Colon (tissue), 2 donors: ENCODE results near the gene NIP7.
"Not testable (repeated sequence)": the region's sequence is repeated elsewhere in the genome, so short reads cannot be mapped to it uniquely, and the experiment has no call there.

ENCODE experiments used
- FAIRE-seq: peaks from 2 replicates; lab custom pipeline; 2012; peaks lifted over from hg19 to GRCh38; lab: Jason Lieb, UNC
- donor health status: control.
- donor health status: control.

NIP7 gene

DNA sequence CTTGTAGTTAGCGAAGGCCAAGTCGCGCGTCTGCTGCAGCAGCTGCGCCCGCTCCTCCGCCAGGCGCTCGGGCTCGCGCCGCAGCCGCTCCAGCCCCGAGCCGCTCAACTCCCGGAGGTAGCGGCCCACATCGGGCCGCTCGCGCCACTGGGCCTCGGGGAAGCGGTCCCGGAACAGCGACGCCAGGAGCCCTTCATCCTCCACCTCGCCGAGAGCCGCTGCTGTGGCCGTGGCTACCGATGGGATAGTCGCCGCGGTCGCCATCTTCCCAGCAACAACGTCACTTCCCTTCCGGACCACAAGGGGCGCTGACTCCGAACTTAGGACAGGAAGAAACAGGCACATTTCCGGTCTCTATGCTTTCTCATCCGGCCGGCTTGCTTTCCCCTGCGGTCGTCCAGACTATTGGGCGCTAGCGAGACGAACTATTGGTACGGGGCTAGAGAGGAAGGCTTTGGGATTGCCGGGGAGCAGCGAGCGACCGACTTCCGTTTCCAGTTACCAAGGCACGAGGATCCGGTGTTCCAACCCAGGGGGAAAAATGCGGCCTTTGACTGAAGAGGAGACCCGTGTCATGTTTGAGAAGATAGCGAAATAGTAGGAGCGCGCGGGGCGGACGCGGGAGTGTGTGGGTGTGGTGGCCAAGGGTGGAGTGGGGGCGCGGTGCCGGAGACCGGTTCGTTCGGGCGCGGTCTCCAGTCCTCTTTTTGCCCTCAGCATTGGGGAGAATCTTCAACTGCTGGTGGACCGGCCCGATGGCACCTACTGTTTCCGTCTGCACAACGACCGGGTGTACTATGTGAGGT lies at the start of gene NIP7, which contains the start of gene COG8:
TSS of gene NIP7 (plus strand) at position 484 of the 806 bp plus-strand sequence. CDS start at position 542, 58 bp downstream.
TSS of gene COG8 (minus strand) at position 276 of the 806 bp plus-strand sequence. CDS start at position 264, 12 bp downstream.
- peak; percentile 18 for FAIRE-seq

DNA sequence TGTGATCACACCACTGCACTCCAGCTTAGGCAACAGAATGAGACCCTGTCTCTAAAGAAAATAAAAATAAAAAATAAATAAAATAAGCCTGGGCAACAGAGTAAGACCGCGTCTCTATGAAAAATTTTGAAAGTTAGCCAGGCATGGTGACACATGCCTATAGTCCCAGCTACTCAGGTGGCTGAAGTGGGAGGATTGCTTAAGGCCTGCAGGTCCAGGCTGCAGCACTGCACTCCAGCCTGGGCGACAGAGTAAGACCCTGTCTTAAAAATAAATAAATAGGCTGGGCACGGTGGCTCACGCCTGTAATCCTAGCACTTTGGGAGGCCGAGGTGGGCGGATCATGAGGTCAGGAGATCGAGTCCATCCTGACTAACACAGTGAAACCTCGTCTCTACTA lies 47.9 kb upstream of the NIP7 start:
- FAIRE-seq: not testable (repeated sequence)

DNA sequence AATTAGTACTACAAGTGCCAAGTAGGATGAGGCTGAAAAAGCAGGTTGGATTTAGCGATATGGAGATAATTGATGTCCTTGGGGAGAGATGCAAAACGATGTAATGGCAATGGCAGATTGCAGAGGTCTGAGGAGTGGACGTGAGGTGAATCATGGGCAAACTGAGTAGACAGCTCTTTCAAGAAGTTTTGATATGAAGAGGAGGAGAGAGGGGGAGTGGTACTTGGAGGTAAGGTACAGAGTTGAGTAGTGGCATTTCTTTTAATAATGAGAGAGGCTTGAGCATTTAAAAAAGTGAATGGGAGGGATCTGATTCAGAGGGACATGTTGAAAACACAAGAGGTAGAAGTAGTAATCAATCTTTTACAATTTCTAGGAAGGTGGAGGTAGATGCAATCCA lies 46.2 kb upstream of the NIP7 start:
- no peak for FAIRE-seq

DNA sequence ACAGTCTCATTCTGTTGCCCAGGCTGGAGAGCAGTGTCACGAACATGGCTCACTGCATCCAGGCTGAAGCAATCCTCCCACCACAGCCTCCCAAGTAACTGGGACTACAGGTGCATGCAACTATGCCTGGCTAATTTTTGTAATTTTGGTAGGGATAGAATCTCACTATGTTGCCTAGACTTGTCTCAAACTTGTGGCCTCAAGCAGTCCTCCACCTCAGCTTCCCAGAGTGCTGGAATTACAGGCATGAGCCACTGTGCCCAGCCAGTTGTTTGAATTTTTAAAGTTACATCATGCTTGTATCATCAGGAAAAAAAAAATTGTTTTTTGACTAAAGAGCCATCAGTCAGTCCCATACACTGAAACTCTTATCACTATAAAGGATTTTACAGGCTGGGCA lies 45.5 kb upstream of the NIP7 start:
- FAIRE-seq: no peak

DNA sequence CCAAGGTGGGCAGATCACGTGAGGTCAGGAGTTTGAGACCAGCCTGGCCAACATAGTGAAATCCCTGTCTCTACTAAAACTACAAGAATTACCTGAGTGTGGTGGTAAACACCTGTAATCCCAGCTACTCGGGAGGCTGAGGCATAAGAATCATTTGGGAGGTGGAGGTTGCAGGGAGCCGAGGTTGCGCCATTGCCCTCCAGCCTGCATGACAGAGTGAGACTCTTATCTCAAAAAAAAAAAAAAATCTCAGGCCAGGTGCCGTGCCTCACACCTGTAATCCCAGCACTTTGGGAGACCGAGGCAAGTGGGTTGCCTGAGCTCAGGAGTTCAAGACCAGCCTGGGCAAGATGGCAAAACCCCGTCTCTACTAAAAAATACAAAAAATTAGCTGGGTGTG lies 42.8 kb upstream of the NIP7 start:
- not testable (repeated sequence) for FAIRE-seq

DNA sequence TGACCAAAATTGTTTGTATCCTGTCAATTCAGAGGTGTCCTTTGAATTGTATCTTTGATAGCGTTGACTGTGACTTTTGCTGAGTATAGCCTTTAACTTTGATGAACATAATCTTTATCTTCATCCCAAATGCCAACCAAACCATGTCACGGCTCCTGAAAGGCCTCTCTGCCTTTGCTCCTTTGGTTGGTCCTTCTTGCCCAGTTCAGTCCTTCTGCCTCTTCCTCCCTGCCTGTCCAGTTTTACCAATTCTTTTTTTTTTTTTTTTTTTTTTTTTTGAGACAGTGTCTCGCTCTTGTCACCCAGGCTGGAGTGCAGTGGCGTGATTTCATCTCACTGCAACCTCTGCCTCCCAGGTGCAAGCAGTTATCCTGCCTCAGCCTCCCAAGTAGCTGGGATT lies 41.3 kb upstream of the NIP7 start:
- no peak for FAIRE-seq

DNA sequence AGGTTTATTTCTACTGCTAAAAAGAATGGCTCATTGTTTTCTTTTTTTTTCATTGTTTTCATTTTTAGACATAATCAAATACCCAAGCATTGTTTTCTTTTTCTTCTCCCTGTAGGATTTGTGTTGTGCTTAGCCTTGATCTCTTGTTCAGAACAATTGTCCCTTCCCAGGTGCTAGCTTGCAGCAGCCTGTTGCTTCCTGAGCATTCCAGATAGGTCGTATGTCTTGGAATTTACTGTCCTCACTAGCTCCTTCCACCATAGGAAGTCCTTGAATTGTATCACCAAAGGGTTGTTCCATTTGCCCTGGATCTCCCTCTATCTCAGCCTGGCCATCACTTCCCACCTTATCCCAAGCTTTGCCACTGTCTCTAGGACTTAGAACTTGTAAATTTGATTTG lies 38.4 kb upstream of the NIP7 start:
- no peak for FAIRE-seq

DNA sequence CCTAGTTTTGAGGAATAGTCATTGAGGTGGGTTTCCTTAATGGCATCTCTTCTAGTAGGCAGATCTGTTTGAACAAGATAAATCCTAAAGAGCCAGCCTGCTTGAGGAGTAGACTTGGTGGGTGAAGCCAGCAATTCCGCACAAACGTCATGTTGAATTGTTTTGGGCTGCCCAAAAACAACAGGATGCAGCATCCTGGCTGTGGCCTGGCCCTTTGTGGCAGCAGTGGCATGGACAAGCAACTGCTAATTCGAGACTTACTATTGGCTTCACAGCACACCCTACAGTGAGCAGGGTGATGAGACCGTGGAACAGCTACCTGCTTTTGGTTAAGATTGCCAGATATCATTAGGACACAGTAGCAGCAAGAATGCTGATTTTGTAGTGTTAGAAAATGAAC lies 37.7 kb upstream of the NIP7 start:
- no peak for FAIRE-seq

DNA sequence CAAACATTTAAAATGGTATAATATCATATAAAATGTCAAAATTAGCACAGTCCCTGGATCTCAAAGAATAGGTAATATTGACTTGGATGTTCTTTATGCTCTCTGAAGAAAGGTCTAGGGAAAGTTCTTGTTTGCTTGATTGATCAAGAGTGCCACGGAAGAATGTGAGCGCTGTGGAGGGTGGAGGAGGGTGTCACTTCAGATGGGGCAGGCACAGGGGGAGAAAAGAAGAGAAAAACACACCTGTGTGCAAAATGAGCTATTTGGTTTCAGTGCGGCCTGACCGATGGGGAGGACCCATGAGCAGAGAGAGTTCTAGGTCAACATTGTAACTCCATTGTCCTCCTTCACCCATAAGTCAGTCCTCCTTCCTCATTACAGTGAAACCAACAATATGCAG lies 37.3 kb upstream of the NIP7 start:
- FAIRE-seq: no peak

DNA sequence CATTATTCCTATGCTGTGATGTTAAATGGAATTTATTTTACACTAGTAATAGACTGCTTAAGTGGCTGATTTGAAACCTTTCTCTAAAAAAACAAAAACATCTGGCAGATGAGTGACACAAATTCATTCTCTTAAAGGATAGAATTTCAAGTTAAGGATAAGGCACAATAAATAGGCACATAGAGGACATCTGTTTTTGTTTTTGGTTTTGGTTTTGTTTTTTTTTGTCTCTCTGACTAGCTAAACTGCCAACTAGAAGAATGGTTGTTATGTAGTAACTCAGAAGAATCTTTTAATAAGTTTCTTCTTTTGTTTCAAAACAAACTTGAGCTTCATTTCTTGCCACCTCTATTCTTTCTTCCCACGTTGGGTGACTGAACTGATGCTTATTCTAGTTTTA lies 33.5 kb upstream of the NIP7 start:
- no peak for FAIRE-seq

DNA sequence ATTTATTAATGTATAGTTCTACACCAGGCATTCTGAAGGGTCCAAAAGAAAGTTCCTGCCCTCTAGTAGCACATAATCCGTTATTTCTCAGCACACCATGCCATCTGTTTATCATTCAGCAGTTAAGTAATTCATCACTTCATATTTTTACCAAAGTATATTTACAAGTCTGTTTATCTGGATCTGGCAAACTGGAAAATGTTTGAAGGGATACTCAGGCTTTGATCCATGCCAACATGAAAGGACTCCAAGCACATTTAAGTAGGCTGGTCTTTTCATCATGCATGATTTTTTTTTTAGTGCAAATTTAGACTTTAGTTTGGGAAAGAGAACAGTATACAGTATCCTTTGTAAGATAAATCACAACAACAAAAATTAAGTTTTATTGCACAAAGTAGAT lies 32.5 kb upstream of the NIP7 start:
- no peak for FAIRE-seq

DNA sequence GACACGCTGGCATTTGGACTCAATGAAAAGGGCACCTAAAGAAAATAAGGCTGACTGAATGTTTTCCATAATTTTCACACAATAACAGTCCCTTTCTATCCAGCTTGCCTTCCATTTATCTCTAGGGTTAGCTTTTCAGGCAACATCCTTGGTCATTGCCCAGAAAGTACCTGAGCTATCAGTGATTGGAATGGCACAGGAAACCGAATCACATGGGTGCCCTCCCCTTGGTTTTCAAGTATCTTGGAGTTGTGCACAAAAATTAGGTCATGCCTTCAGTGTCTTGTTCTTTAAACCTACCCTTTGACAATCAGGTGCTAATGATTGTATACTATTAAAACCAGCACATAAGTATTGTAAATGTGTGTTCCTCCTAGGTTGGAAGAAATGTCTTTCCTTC lies 31.7 kb upstream of the NIP7 start:
- no peak for FAIRE-seq

DNA sequence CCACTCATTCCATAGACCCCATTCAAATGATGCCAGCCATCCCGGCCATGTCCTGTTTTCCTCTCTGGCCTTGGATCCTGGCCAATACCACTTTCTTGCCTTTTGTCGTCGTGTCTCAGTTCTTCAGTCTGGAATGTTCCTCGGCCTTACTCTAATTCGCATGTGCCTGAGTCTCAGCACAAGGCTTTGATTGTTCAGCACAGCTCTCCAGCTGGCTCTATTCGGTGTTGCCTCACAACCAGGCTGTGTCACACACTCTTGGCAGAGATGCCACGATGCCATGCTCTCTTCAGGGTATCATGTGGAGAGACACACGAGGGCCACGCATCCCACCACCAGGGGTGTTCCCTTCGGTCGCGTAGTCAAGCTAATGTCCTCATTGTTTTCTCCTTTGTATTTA lies 30.3 kb upstream of the NIP7 start:
- no peak for FAIRE-seq

DNA sequence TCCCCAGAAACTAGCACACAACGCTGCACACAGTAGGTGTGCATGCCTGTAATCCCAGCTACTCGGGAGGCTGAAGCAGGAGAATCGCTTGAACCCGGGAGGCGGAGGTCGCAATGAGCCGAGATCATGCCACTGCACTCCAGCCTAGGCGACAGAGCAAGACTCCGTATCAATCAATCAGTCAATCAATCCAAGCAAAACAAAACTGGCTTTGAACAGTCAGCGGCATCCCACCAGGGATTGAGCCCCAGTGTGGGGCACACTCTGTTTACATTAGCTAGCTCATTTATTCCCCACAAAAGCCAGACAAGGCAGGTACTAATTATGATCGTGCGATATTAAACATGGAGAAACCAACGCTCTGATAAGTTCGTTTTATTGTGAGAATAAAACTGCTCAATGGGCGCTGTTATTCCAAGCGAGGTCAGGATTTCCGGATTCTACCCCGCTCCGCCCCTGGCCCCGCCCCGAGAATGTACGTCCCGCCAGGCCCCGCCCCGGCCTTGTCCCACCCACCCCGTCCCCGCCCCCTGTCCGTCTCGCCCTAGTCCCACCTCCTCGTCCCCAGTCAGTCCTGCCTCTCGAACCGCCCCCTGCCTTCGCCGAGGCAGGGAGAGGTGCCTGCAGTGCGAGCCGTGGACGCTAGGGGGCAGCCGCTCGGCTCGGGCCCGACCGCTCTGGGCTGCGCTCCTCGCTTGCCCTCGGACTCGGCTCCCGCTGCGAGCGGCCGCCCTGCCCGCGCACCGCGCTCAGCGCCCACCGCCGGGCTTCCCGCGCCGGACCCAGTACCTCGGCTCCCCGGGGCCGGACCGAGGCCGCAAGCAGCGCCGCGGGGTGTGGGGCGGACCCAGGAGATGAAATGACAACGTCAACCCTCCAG lies 28.7 kb upstream of the NIP7 start, which contains the start of gene VPS4A:
TSS of gene VPS4A (plus strand) at position 698 of the 880 bp plus-strand sequence. CDS start at position 860, 162 bp downstream.
- no peak for FAIRE-seq

DNA sequence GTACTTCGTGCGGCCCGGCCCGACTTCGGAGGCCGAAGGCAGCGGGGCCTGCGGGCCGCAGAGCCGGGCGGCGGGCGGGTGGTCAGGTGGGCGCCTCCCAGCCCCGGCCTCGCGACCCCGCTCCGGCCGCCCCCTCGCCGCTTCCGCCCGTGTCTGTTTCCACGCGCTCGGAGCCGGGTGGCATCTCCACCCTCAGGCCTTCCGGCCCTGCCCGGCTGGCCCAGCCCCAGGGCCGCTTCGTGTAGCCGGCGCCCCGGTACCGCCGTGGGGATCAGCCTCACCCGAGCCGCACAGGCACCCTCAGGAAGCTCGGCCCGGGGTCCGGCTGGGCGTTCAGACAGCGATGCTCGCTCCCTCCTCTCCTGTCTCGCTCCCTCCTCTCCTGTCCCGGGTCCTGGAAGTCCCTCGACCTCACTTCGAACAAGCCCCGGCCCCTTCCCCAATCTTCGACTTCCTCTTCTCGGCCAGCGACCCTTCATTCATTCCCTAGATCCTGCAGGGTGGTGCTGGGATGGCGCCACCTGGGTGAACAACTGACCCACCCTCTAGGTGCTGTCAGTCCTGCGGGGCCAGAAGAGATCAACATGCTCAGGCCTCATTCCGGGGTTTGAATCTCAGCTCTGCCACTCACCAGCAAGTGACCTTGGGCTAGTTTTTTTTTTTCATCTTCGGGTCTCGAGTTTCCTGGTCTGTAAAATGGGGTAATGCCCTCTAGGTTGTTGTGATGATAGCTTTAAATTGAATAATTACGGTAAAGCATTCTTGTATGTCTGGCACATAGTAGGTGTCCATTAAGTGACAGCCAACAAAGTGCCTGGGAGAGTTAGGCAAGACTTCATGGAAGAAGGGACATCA lies 27.8 kb upstream of the NIP7 start:
- FAIRE-seq: no peak

DNA sequence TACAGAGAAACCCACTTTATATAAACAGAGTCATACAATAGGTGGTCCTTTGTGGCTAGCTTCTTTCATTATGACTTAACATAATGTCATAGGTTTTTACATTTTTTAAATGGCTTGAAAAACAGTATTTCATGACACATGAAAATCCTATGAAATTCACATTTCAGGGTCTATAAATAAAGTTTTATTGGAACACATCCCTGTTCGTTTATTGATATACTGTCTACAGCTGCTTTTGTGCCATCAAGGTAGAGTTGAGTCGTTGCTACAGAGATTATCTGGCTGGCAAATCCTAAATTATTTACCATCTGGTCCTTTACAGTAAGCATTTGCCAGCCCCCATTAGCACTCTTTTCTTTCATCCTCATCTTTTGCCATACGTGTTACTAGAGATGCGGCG lies 26.1 kb upstream of the NIP7 start:
- no peak for FAIRE-seq

DNA sequence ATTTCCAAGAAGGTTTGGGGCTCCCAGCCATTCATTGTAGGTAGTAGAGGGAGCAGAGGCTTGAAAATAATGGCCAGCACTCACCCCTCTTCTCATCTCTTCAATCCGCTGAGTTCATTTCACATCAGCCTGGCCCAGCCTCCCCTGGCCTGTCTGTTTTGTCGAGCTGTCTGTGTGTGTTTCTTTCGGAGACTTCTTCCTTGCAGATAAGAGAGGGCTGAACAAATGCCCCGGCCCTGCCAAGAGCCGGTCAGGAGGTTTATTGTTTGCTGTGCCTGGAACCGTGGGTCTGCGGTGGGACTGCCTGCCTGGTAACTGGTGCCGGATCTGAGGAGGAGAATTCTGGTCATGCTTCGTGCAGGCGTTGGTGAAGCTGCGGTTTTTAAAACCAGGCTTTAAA lies 25.0 kb upstream of the NIP7 start:
- no peak for FAIRE-seq

DNA sequence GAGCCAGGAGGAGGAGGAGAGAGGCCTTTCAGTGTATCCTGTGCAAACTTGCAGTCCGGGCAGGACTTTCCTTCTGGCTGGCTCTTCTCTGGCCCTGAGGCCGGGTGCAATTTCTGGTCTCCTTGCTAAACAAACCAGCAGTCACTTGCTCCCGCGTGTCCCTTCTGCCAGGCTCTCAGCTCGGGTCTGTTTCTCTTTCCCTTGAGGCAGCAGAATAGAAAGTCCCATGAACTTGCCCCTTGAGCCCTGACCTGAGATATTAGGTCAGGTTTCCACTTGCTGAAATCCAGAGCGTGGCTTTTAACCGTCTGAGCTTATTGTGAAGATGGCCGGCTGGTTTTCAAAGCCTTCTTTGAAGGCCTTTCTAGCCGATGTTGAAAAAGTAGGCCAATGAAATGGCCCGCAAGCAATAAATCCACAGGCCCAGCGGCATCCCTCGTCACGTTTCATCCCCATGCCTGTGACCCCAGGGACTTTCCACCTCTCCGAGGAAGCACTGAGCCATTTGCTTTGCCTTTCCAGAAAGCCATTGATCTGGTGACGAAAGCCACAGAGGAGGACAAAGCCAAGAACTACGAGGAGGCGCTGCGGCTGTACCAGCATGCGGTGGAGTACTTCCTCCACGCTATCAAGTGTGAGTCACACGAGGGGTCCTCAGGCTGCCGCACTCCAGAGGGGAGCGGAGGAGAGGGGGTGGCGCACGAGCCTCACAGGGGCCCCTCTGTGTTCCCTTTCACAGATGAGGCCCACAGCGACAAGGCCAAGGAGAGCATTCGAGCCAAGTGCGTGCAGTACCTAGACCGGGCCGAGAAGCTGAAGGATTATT lies 23.9 kb upstream of the NIP7 start:
- no peak for FAIRE-seq

DNA sequence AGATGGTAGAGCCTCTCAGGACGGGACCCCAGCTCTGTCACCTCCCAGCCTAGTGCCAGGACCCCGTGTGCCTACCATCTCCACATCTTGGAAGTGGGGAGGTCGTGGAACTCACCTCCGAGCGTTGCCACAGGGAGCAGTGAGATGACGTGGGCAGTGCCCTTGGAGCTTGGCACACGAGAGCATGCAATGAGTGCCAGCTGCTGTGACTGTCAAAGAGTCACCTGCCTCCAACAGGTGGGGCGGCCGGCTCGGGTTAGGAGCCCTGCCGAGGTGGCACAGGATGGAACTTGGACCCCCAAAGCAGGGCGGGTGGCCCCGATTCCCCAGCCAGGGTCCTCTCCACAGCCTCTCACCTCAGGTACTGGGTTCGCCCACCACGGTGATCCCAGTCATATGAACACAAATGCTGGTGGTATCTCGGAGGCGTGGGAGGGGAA lies 23.0 kb upstream of the NIP7 start:
- FAIRE-seq: no peak

DNA sequence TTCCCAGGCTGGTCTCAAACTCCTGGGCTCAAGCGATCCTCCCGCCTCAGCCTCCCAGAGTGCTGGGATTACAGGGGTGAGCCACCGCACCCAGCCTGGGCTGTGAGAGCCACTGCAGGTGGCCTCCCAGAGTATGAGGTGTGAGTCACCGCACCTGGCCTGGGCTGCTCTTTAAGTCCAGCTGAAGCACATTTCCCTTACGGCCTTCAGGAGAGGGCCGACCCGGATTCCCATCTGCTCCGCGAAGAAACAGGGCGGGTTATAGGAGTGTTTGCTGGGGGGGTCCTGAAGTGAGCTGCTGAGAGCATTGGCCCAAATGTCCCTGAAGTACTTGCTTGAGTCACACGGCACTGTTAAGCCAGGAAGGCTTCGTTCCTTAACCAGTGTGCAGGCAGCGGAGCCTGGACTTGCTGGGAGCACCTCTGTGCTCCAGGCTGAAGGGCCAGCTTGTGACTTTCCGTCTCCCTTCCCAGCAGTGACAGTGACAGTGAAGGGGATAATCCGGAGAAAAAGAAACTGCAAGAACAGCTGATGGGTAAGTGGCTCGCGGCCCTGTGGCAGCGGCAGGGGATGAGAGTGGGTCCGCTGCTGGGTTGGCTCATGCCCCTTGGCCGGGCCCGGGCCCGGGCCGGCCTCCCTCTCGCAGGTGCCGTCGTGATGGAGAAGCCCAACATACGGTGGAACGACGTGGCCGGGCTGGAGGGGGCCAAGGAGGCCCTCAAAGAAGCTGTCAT lies 21.2 kb upstream of the NIP7 start:
- FAIRE-seq: no peak

DNA sequence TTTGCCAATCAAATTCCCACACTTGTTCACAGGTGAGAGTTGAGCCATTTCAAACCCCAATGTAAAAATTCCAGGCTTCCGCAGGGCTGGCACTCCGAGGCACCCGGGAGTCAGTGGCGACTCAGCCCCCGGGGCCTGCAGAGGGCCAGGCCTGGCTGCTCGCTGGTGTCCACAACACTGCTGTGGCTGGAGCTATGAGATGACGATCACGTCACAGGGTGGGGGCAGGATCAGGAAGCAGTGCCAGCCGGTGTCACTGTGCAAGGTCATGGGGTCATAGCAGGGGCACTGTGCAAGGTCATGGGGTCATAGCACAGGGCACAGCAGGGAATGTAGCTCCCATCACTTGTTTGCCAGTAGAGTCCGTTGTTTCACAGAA lies 20.7 kb upstream of the NIP7 start:
- FAIRE-seq: no peak
